Upper lobe of right lung (tissue), 1 donor: ENCODE results near the gene RBMS2. TPM values are rescaled to one million over a fixed set of nuclear protein-coding genes. Genes with fewer than 3 reads are reported as not detected.

Experiments used
- ATAC-seq: fragments of 200-7000 bp; cut with Tn5 transposase; one replicate; pipeline ENCODE4 v1.9.1; 2020; ENCODE audit warnings: mild to moderate bottlenecking, moderate library complexity
- DNase-seq: peaks from one replicate; pipeline ENCODE4 v3.0.0-alpha.2; 2020
- H3K27ac ChIP-seq: fragments of 200-600 bp; one replicate; pipeline ENCODE4 v1.8.0; 2022
- H3K27me3 ChIP-seq: fragments of 200-600 bp; one replicate; pipeline ENCODE4 v1.8.0; 2022; ENCODE audit warnings: mild to moderate bottlenecking
- H3K36me3 ChIP-seq: fragments of 200-600 bp; one replicate; pipeline ENCODE4 v1.8.0; 2022
- H3K4me1 ChIP-seq: fragments of 200-600 bp; one replicate; pipeline ENCODE4 v1.8.0; 2022
- H3K4me3 ChIP-seq: fragments of 200-600 bp; one replicate; pipeline ENCODE4 v1.8.0; 2022; ENCODE audit warnings: mild to moderate bottlenecking
- H3K9me3 ChIP-seq: fragments of 200-600 bp; one replicate; pipeline ENCODE4 v1.8.0; 2022
- intact Hi-C: fragments of 100-400 bp; cut with DNase I; formaldehyde crosslinking; loops from one replicate; pipeline ENCODE4 v1.11.0; 2022
- total RNA-seq: library from RNA; stranded (reverse); fragmentation: NEBNext Ultra II Directional; extraction: Animal tissue kit (Norgen Biotek cat#: 25700); gene quantifications from one replicate; pipeline ENCODE4 v1.2.1, GENCODE V29; 2021
- TF ChIP-seq, protein P1 (sequence below): fragments of 200-600 bp; IDR thresholded peaks from one replicate; pipeline ENCODE4 v1.8.0; 2022; ENCODE audit warnings: antibody characterized with exemption
- donor health status: DM: no; HTN: yes; CAD: no; lungs with severe emphysema.

The RBMS2 gene
- total RNA-seq, 1 donor from 2014 or later = 142 TPM

DNA sequence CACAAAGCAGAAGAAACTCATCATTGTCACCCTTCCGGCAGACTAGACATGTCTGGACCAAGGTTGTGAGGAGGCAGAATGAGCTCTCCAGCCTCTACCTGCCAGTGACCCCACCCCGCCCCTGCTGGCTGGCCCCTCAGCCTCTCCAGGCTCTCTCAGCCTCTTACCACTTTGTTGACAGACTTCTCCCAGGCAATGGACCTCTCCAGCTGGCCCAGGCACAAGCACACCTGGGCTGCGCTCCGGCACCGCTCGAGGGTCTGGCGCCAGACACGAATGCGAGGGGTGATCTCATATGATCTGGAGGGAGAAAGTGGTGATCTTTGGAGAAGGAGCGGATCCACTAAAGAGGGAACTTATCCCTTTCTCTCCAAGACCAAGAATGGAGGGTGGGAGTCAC lies 78.2 kb downstream of the RBMS2 start:
- no peak overlapping the region for H3K4me3 ChIP-seq
- ATAC-seq = peak; percentile 80
- H3K9me3 ChIP-seq = no peaks in the 10 kb centered on the region
- intact Hi-C loops = no loop called here
- H3K4me1 ChIP-seq = peaks cover 19% of the 10 kb centered on the region
- TF ChIP-seq, protein P1, sequence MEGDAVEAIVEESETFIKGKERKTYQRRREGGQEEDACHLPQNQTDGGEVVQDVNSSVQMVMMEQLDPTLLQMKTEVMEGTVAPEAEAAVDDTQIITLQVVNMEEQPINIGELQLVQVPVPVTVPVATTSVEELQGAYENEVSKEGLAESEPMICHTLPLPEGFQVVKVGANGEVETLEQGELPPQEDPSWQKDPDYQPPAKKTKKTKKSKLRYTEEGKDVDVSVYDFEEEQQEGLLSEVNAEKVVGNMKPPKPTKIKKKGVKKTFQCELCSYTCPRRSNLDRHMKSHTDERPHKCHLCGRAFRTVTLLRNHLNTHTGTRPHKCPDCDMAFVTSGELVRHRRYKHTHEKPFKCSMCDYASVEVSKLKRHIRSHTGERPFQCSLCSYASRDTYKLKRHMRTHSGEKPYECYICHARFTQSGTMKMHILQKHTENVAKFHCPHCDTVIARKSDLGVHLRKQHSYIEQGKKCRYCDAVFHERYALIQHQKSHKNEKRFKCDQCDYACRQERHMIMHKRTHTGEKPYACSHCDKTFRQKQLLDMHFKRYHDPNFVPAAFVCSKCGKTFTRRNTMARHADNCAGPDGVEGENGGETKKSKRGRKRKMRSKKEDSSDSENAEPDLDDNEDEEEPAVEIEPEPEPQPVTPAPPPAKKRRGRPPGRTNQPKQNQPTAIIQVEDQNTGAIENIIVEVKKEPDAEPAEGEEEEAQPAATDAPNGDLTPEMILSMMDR = no peak
- H3K27me3 ChIP-seq = no peaks in the 10 kb centered on the region
- peak; percentile 81 for DNase-seq
- peaks cover 98% of the 10 kb centered on the region for H3K36me3 ChIP-seq
- H3K27ac ChIP-seq = no peak overlapping the region

DNA sequence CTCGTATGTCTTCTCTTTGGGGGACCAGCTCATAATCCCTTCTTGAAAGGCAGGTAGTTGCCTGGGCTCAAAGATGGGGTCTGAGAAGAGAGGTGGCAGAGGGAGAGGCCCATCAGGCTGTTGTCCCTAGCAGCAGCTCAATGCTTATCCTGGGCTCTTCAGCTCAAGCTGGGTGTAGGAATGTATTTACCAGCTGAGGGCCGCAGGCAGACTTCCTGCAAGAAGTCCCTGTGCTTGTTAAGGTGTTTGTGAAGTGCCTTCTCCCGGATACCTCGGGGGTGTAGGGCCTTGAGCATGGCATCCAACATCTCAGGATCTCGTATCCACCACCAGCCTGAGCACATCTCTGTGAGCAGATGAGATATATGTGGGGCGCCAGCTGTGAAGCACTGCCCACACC lies 79.1 kb downstream of the RBMS2 start:
- peaks cover 98% of the 10 kb centered on the region for H3K36me3 ChIP-seq
- no peaks in the 10 kb centered on the region for H3K27me3 ChIP-seq
- peaks cover 19% of the 10 kb centered on the region for H3K4me1 ChIP-seq
- intact Hi-C loops = no loop called here
- H3K4me3 ChIP-seq = no peak overlapping the region
- ATAC-seq = peak; percentile 52
- no peaks in the 10 kb centered on the region for H3K9me3 ChIP-seq
- TF ChIP-seq, protein P1 = no peak
- peak overlapping the region; percentile 14 for H3K27ac ChIP-seq
- DNase-seq = no peak

DNA sequence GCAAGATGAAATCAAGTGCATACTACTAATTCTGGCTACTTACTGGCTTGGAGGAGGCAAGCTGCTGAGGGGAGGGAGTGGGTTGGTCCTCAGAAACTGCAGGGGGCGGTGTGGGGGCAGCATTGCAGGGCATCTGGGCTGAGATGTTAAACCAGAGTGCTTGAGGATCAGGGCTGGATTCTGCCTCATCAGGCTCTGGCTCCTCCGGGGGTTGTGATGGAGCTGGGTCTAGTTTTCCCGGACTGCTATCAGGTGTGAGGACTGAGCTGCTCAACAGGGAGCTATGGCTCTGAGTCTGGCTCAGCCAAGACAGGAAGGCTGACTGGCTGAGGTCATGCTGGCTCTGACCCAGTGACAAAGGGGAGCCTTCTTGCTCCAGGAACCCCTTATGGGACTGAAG lies 79.9 kb downstream of the RBMS2 start:
- TF ChIP-seq, protein P1 = no peak
- Histone ChIP-seq H3K9me3 (no peaks in the 10 kb centered on the region), H3K4me1 (peaks cover 19% of the 10 kb centered on the region), H3K4me3 (no peak overlapping the region), H3K27ac (no peak overlapping the region), H3K36me3 (peaks cover 98% of the 10 kb centered on the region), H3K27me3 (no peaks in the 10 kb centered on the region)
- DNase-seq = no peak
- ATAC-seq = no peak
- intact Hi-C loops = no loop called here

DNA sequence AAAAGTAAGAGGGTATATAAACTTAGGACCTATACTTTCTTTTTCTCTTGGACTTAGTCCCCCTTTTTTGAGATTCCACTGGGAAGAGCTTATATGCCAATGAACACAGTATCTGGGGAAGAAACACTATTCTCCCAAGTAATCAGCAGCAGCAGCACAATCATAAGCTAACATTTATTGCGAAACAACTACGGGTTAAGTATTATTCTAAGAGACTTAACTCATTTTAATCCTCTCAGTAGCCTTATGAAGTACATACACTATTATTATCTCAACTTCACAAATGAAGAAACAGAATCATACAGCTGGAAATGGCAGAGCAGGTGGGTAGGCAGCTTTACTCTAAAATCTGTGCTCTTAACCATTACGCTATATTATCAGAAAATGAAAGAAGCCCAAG lies 80.6 kb downstream of the RBMS2 start:
- intact Hi-C loops = no loop called here
- no peaks in the 10 kb centered on the region for H3K9me3 ChIP-seq
- no peak overlapping the region for H3K4me3 ChIP-seq
- H3K27ac ChIP-seq = no peak overlapping the region
- H3K36me3 ChIP-seq = peaks cover 98% of the 10 kb centered on the region
- no peak for ATAC-seq
- H3K4me1 ChIP-seq = peaks cover 19% of the 10 kb centered on the region
- TF ChIP-seq, protein P1 = no peak
- H3K27me3 ChIP-seq = no peaks in the 10 kb centered on the region
- no peak for DNase-seq

DNA sequence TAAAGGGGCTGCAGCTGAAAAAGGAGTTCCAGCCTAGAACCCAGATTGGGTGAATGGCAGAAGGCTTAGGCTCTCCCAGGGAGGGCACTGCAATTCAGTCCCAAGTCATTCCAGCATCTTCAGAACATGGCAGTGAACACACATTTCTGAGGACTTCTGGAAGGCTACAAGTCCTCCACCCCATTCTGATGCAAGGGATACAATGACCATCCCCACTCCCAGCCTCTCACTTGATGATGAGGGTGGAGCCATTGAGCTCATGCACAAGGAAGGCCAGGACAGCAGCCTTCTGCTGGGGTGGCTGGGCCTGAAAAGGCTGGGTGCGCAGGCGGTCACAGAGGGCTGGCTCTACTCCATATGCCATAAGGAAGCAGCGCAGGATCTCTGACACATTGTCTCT lies 82.7 kb downstream of the RBMS2 start:
- Histone ChIP-seq H3K27me3 (no peaks in the 10 kb centered on the region), H3K4me3 (no peak overlapping the region), H3K9me3 (no peaks in the 10 kb centered on the region), H3K36me3 (peaks cover 100% of the 10 kb centered on the region), H3K4me1 (peaks cover 19% of the 10 kb centered on the region), H3K27ac (no peak overlapping the region)
- DNase-seq (no peak), ATAC-seq (no peak)
- TF ChIP-seq, protein P1 = no peak
- intact Hi-C loops = no loop called here

DNA sequence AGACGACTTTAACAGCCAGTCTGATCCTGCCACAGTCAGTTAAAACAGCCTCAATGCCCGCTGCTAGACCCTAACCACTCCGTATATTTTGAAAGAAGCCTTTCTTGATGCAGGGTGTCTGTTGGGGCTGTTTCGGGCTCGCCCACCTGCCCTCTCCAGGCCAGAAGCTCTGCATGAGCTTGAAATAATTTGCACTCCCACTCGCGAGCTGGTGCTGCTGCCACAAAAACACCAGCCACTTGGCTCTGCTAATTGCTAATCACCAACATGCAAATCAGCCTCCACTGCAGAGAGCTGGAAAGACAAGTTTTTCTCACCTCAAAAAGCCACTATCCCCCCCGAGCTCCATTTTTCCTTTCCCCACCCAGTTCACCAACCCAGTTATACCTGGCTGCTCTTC lies 93.0 kb downstream of the RBMS2 start:
- peaks cover 7% of the 10 kb centered on the region for H3K4me1 ChIP-seq
- H3K36me3 ChIP-seq = peaks cover 99% of the 10 kb centered on the region
- intact Hi-C loops = no loop called here
- DNase-seq (no peak), ATAC-seq (no peak)
- H3K27me3 ChIP-seq = no peaks in the 10 kb centered on the region
- H3K4me3 ChIP-seq = no peak overlapping the region
- no peak overlapping the region for H3K27ac ChIP-seq
- TF ChIP-seq, protein P1 = no peak
- no peaks in the 10 kb centered on the region for H3K9me3 ChIP-seq
